GM23338 (cell line): ENCODE results near the gene PRKAA2. TPM values are rescaled to one million over a fixed set of nuclear protein-coding genes. Genes with fewer than 3 reads are reported as not detected.

Source experiments
- ATAC-seq: fragments of 200-7000 bp; cut with Tn5 transposase; 3 replicates; pipeline ENCODE4 v1.9.1; 2020
- DNase-seq: peaks from one replicate; pipeline ENCODE4 v3.0.0-alpha.2; 2015; ENCODE audit warnings: low spot score
- H2AFZ ChIP-seq: fragments of 200-600 bp; sonication (generic); 2 replicates; pipeline ENCODE4 v1.8.0; 2016; ENCODE audit warnings: antibody characterized with exemption, mild to moderate bottlenecking, moderate library complexity
- H3F3A ChIP-seq: fragments of 200-600 bp; sonication (generic); replicated peaks from 2 replicates; pipeline ENCODE4 v1.8.0; 2017; ENCODE audit warnings: antibody characterized with exemption, mixed run types, low read depth
- H3K27ac ChIP-seq: fragments of 200-600 bp; sonication (generic); 2 replicates; pipeline ENCODE4 v1.6.1; 2016; ENCODE audit warnings: low read depth
- H3K27me3 ChIP-seq: fragments of 200-600 bp; sonication (generic); 2 replicates; pipeline ENCODE4 v1.8.0; 2016; ENCODE audit warnings: mild to moderate bottlenecking, mixed run types, moderate library complexity; ENCODE audit not compliant: insufficient read depth
- H3K36me3 ChIP-seq: fragments of 200-600 bp; sonication (generic); 2 replicates; pipeline ENCODE4 v1.8.0; 2016; ENCODE audit warnings: mild to moderate bottlenecking; ENCODE audit not compliant: insufficient read depth
- H3K4me1 ChIP-seq: fragments of 200-600 bp; sonication (generic); 2 replicates; pipeline ENCODE4 v1.8.0; 2016; ENCODE audit warnings: mild to moderate bottlenecking, moderate library complexity; ENCODE audit not compliant: insufficient read depth
- H3K4me2 ChIP-seq: fragments of 200-600 bp; sonication (generic); 2 replicates; pipeline ENCODE4 v1.7.1; 2017; ENCODE audit warnings: mixed run types
- H3K4me3 ChIP-seq: fragments of 200-600 bp; sonication (generic); 2 replicates; pipeline ENCODE4 v1.6.1; 2016; ENCODE audit warnings: mixed run types
- H3K79me2 ChIP-seq: fragments of 200-600 bp; sonication (generic); replicated peaks from 2 replicates; pipeline ENCODE4 v1.8.0; 2017; ENCODE audit warnings: mild to moderate bottlenecking; ENCODE audit not compliant: insufficient read depth
- H3K9me2 ChIP-seq: fragments of 200-600 bp; sonication (generic); 2 replicates; pipeline ENCODE4 v1.8.0; 2017; ENCODE audit not compliant: insufficient read depth
- H4K20me1 ChIP-seq: fragments of 200-600 bp; sonication (generic); replicated peaks from 2 replicates; pipeline ENCODE4 v1.8.0; 2017; ENCODE audit warnings: mild to moderate bottlenecking; ENCODE audit not compliant: insufficient read depth
- H3K27ac Mint-ChIP-seq: 2 replicates; pipeline ENCODE4 v1.8.0; 2020; ENCODE audit warnings: inconsistent platforms, mild to moderate bottlenecking, moderate library complexity, mixed read lengths
- H3K27me3 Mint-ChIP-seq: 3 replicates; pipeline ENCODE4 v1.8.0; 2022; ENCODE audit warnings: low read depth, mild to moderate bottlenecking, moderate library complexity, mixed read lengths, inconsistent platforms; ENCODE audit not compliant: insufficient read depth, poor library complexity
- H3K36me3 Mint-ChIP-seq: 3 replicates; pipeline ENCODE4 v1.8.0; 2021; ENCODE audit warnings: low read depth, mild to moderate bottlenecking, inconsistent platforms, moderate library complexity, mixed read lengths
- H3K4me1 Mint-ChIP-seq: 3 replicates; pipeline ENCODE4 v1.8.0; 2020; ENCODE audit warnings: mild to moderate bottlenecking, inconsistent platforms, mixed read lengths
- H3K4me3 Mint-ChIP-seq: 3 replicates; pipeline ENCODE4 v1.8.0; 2021; ENCODE audit warnings: moderate library complexity, mild to moderate bottlenecking, inconsistent platforms, mixed read lengths
- H3K9me3 Mint-ChIP-seq: 3 replicates; pipeline ENCODE4 v1.8.0; 2020; ENCODE audit warnings: moderate library complexity, mild to moderate bottlenecking, inconsistent platforms, mixed read lengths
- CREB1 ChIP-seq: fragments of 250-450 bp; sonication (Bioruptor Pico); IDR thresholded peaks from 2 replicates; pipeline ENCODE4 v1.5.0; 2020; ENCODE audit warnings: low read depth, mild to moderate bottlenecking, moderate library complexity
- CTCF ChIP-seq, 2 experiments: fragments of 200-600 bp in 1 of 2; sonication (generic) in 1 of 2; conservative IDR thresholded peaks; 2 replicates each; pipeline versions ENCODE4 v1.5.1 to v1.6.1; 2016 to 2017; ENCODE audit warnings: antibody characterized with exemption in 2 of 2, low read depth in 2 of 2, mild to moderate bottlenecking in 2 of 2, moderate library complexity in 1 of 2
- ETS1 ChIP-seq: IDR thresholded peaks from 2 replicates; pipeline ENCODE4 v1.6.1; 2016; ENCODE audit warnings: antibody characterized with exemption
- EZH2 ChIP-seq: fragments of 200-600 bp; sonication (generic); IDR thresholded peaks from one replicate; pipeline ENCODE4 v1.8.0; 2017; ENCODE audit warnings: antibody characterized with exemption, mild to moderate bottlenecking, low read depth; ENCODE audit not compliant: unreplicated experiment
- EZH2phosphoT487 ChIP-seq: fragments of 200-600 bp; sonication (generic); IDR thresholded peaks from one replicate; pipeline ENCODE4 v1.8.1; 2018; ENCODE audit warnings: antibody characterized with exemption; ENCODE audit not compliant: unreplicated experiment
- JUNB ChIP-seq: IDR thresholded peaks from one replicate; pipeline ENCODE4 v1.6.1; 2016; ENCODE audit warnings: antibody characterized with exemption; ENCODE audit not compliant: unreplicated experiment
- NANOG ChIP-seq: IDR thresholded peaks from 2 replicates; pipeline ENCODE4 v1.6.1; 2016; ENCODE audit warnings: antibody characterized with exemption, borderline replicate concordance
- POLR2AphosphoS5 ChIP-seq: IDR thresholded peaks from 2 replicates; pipeline ENCODE4 v1.6.1; 2016; ENCODE audit warnings: antibody characterized with exemption, low read depth
- REST ChIP-seq: IDR thresholded peaks from one replicate; pipeline ENCODE4 v1.6.1; 2018; ENCODE audit warnings: antibody characterized with exemption; ENCODE audit not compliant: unreplicated experiment
- STAT1 ChIP-seq: IDR thresholded peaks from one replicate; pipeline ENCODE4 v1.6.1; 2016; ENCODE audit warnings: antibody characterized with exemption; ENCODE audit not compliant: unreplicated experiment
- ZNF114 ChIP-seq: fragments of 250-450 bp; sonication (Bioruptor Pico); IDR thresholded peaks from 2 replicates; pipeline ENCODE4 v1.5.0; 2020; ENCODE audit warnings: mild to moderate bottlenecking, moderate library complexity
- ZNF331 ChIP-seq: fragments of 250-450 bp; sonication (Bioruptor Pico); IDR thresholded peaks from 2 replicates; pipeline ENCODE4 v1.5.0; 2020; ENCODE audit warnings: low read depth, mild to moderate bottlenecking, moderate library complexity
- ZNF462 ChIP-seq: fragments of 250-450 bp; sonication (Bioruptor Pico); IDR thresholded peaks from 2 replicates; pipeline ENCODE4 v1.5.0; 2020; ENCODE audit warnings: mild to moderate bottlenecking, moderate library complexity
- polyA plus RNA-seq: library from polyadenylated mRNA; unstranded; fragments of >200 nt; fragmentation: Nextera tagmentation; extraction: Ambion mirVana; gene quantifications from 2 replicates; pipeline ENCODE4 v1.2.1, GENCODE V29; 2016
- total RNA-seq: library from RNA; depleted of rRNA; stranded (reverse); fragments of >200 nt; shearing (Covaris generic); gene quantifications from 2 replicates; pipeline ENCODE4 v1.2.3, GENCODE V29; 2014

PRKAA2 gene
- total and polyA plus RNA-seq, 2 experiments from 2014 or later: 3.0 to 8.7 TPM

- TF ChIP-seq ZNF462 (CRISPR knock-in tag): no peak
Observed at GRCh38 chr1:56634981-56635380, 10.1 kb upstream of the PRKAA2 start (continued).

- Histone ChIP-seq H3K4me1 (0 out of 2 replicates have a peak, but pooled peaks cover 2% of the 10 kb centered on the region), H3K4me3 (no peak overlapping the region), H3K36me3 (no peaks in the 10 kb centered on the region), H2AFZ (no peak overlapping the region), H3K4me2 (no peak overlapping the region), H3K79me2 (no peaks in the 10 kb centered on the region), H3K27me3 (peaks cover 35% of the 10 kb centered on the region), H4K20me1 (no peaks in the 10 kb centered on the region), H3F3A (no peaks in the 10 kb centered on the region), H3K9me2 (no peaks in the 10 kb centered on the region), H3K27ac (no peak overlapping the region)
- ATAC-seq (no peak), DNase-seq (no peak)
- Mint-ChIP-seq H3K27ac (no peak overlapping the region), H3K4me3 (no peak overlapping the region), H3K4me1 (peaks cover 1% of the 10 kb centered on the region; the same call in 1 of the 3 replicates), H3K27me3 (peaks cover 4% of the 10 kb centered on the region), H3K36me3 (no peaks in the 10 kb centered on the region), H3K9me3 (no peaks in the 10 kb centered on the region)
- no peak for TF ChIP-seq ZNF331 (CRISPR knock-in tag)
- no peak for TF ChIP-seq ETS1
- TF ChIP-seq ZNF114 (CRISPR knock-in tag): no peak
- no peak for TF ChIP-seq JUNB
- TF ChIP-seq EZH2phosphoT487: no peak
- no peak for TF ChIP-seq STAT1
- no peak for TF ChIP-seq POLR2AphosphoS5
- TF ChIP-seq REST: no peak
- no peak for TF ChIP-seq CTCF (conservative IDR thresholded peaks at IDR 0.05; ENCODE audit: low read depth in 2 of 2)
- no peak for TF ChIP-seq EZH2
- TF ChIP-seq NANOG: no peak
- TF ChIP-seq CREB1 (CRISPR knock-in tag): no peak
Observed at GRCh38 chr1:56638248-56638647, 6.9 kb upstream of the PRKAA2 start.
